ENCODE data around the gene ZSWIM7. TPM values are rescaled to one million over a fixed set of nuclear protein-coding genes. Genes with fewer than 3 reads are reported as not detected.
"Not testable (repeated sequence)": the region's sequence is repeated elsewhere in the genome, so short reads cannot be mapped to it uniquely, and the experiment has no call there.

ZSWIM7 gene
- total RNA-seq, 1 donor from 2014 or later, result 15.6 TPM

GRCh38 chr17:15955793-15956541, 43.5 kb downstream of the ZSWIM7 start:
- no peak for DNase-seq

DNA sequence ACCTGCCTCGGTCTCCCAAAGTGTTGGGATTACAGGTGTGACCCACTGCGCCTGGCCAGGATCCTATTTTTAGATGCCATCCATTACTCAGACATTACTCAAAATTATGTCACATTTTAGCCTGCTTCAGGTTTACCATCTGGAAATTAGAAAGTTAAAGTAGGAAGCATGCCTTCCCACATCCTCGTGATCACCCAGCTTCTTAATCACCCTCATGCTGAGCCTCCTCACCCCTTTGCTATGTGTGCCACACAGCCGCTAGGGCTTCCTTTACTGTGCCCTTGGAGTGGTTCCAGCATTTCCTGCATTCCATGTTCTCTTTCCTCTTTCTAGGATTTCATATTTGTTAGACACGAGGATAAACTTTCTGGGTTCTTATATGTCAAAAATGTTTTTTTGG, 45.3 kb downstream of the ZSWIM7 start:
- DNase-seq, result no peak

GRCh38 chr17:15952916-15953790, 46.4 kb downstream of the ZSWIM7 start:
- DNase-seq, result no peak

DNA sequence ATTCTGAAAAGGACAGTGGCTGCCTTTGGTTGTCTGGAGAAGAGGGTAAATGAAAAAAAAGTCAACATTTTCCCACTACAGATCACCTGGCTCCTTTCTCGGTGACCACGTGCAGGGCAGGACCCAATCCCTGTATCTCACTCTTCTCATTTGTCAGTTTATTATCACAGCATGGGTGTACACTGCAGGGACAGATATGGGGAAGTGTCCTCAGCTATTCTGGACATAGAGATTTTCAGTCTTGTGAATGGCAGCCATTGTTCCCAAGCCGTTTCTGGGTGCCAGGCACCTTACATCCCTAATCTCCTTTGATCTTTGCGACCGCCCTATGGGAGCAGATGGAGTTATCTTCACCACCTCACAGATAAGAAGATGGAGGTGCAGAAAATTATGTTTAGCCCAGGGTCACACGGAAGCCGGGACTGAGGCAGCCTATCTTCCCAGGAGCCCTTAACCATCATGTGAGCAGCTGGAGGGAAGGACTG, 47.4 kb downstream of the ZSWIM7 start:
- no peak for DNase-seq

DNA sequence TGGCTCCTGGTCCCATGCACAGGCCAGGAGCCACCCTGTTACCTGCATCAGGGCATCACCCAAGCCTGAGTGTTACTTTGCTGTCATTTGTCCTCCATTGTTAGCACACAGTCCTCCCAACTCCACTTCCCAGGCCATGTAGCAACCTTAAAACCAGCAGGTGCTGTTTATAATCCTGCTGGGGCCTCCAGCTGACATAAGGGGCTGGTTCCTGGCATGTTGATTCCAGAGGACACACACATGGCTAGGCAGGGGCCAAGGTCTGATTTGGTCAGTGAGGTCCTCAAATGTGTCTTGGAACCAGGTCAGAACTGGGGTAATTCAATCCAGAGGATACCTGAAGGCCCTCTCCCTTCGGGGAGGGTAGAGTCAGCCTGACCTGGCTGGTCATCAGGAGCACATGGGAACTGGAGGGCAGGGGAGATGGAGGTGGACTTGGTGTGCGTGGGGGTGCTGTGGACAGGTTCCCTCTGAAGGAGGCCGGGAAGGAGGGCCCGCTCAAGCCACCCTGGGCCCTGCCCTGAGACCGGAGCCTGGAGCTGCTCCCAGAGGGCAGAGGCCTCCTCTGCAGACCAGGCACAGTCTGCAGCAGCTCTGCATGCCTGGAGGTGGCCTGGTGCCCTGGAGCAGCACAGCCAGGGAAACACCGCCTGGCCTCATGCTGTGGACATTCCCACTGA, 48.0 kb downstream of the ZSWIM7 start:
- DNase-seq, result no peak

- no peak for DNase-seq
These were observed 51.3 kb downstream of the ZSWIM7 start for GRCh38 chr17:15947976-15948752.

DNA sequence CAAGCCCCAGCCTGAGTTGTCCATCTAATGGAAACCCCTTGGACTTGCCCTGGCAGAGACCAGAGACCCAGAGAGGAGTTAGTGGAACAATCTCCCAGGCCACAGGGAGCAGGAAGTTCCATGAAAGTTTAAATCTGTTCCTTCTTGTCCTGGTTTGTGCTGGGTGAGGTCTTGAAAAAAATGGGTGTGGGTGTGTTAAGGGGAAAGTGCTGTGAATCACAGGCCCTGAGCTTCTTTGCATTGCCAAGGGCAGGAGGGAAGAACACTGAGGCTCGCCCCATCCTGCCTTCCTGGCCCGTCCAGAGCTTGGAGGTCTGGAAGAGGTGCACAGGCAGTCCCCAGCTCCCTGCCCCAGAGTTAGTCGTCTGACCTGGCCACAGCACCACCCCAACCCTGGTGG, 52.2 kb downstream of the ZSWIM7 start:
- DNase-seq, result no peak

DNA sequence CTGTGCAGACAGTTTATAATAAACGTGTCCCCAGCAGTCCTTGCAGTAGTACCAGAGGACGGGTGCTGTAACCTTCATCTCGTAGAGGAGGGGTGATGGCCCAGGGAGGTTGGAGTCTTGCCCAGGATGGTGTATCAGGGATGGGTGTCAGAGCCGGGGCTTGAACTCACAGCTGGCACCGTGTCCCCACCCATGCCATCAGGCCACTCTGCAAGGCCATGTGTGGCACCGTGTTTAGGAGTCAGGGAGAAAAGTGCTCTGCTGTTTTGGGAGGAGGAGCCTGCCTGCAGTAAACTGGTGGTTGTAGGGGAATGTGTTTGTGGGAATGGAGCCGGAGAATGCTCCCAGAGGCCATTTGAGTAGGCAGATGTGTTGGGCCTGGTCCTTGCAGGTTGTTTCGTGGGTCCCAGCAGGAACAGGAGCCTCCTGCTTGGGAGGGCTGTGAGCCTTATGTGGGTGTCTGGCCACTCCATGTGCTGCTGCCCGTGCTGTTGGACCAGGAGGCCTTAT, 52.8 kb downstream of the ZSWIM7 start:
- DNase-seq, result no peak

DNA sequence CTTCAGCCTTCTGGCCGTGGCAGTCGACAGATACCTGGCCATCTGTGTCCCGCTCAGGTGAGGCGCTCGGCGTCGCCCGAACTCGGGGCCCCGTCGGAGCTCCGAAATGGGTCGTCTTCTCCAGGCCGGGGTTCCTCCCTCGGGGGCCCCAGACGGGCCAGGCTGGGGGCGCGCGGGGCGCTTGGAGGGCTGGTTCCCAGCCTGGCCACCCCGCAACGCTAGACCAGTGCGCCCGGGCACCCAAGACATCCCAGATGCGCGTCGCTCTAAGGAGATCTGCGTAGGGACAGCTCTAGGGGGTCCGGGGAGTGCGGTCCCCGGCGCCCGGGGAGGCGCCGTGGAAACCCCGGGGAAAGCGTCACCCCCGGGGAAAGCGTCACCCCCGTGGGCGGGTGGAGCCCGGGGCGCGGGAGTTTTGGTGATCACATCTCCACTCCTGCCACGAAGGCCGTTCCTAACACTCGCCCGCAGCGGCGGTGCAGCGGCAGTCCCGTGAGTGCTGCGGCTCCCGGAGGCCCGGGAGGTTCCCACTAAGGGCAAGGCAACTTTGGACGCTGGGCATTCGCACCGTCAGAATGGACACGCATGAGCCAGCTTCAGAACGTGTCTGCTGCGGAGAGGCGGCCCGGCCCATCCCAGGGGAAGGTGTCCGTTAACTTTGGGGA, 53.8 kb downstream of the ZSWIM7 start:
- no peak for DNase-seq

DNA sequence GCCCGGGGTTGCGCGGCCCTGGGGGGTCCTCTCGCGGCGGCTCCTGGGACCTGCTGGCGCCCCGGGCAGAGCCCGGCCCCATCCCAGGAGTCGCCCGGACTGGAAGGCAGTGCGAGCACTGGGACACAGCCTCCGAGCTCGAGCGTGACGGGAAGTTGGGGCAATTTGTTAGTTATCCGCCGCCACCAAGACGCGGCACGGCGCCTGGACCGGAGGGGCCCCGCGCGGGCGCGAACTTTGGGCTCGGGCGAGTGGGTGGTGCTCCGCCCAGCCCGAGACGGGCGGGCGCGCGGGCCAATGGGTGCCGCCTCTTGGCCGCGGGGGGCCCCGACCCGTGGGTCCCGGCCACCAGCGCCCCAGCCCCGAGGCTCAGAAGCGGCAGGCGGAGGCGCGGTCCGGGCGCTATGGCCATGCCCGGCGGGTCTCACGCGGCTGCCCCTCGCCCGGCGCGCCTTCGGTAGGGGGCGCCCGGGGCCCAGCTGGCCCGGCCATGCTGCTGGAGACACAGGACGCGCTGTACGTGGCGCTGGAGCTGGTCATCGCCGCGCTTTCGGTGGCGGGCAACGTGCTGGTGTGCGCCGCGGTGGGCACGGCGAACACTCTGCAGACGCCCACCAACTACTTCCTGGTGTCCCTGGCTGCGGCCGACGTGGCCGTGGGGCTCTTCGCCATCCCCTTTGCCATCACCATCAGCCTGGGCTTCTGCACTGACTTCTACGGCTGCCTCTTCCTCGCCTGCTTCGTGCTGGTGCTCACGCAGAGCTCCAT, 54.6 kb downstream of the ZSWIM7 start, which contains the start of gene ADORA2B:
TSS of gene ADORA2B (plus strand) at position 372 of the 768 bp plus-strand sequence. CDS start at position 491, 119 bp downstream.
- no peak for DNase-seq

- no peak for DNase-seq
These were observed 55.3 kb downstream of the ZSWIM7 start for GRCh38 chr17:15943971-15944758.

GRCh38 chr17:15942207-15942833, 57.2 kb downstream of the ZSWIM7 start:
- DNase-seq, result no peak

- no peak for DNase-seq
These were observed 57.7 kb downstream of the ZSWIM7 start for GRCh38 chr17:15941781-15942180.

DNA sequence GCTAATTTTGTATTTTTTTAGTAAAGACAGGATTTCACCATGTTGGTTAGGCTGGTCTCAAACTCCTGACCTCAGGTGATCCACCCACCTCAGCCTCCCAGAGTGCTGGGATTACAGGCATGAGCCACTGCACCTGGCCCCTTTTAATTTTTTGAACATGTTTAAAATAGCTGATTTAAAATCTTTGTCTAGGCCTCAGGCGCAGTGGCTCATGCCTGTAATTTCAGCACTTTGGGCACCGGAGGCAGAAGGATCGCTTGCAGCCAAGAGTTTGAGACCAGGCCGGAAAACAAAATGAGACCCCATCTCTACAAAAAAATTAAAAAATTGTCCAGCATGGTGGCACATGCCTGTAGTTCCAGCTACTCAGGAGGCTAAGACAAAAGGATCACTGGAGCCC, 63.0 kb downstream of the ZSWIM7 start:
- not testable (repeated sequence) for DNase-seq

GRCh38 chr17:15935891-15936290, 63.6 kb downstream of the ZSWIM7 start:
- no peak for DNase-seq

DNA sequence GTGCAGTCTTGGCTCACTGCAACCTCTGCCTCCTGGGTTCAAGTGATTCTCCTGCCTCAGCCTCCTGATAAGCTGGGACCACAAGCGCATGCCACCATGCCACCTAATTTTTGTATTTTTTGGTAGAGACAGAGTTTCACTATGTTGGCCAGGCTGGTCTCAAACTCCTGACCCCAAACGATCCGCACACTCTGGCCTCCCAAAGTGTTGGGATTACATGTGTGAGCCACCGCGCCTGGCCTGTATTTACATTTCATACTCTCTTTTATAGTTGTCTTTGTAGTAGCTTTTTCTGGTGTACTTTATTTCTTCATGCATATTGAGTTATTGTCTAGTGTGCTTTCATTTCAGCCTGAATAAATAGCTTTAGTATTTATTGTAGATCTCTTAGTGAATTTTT, 64.6 kb downstream of the ZSWIM7 start:
- DNase-seq, result no peak

- no peak for DNase-seq
These were observed 68.1 kb downstream of the ZSWIM7 start for GRCh38 chr17:15931394-15931793.

- DNase-seq, result no peak
These were observed 69.1 kb downstream of the ZSWIM7 start for GRCh38 chr17:15930426-15930825.

- DNase-seq, result no peak
These were observed 69.6 kb downstream of the ZSWIM7 start for GRCh38 chr17:15929941-15930340.

Measured in occipital lobe (tissue), 2 donors.